ENCODE data around the gene GLT8D2.

- TF ChIP-seq CTCF (IDR thresholded peaks at IDR 0.05; ENCODE audit: extremely low read depth in 1 of 2, insufficient read depth in 1 of 2, low read depth in 1 of 2, low read length in 2 of 2) (no peak), POLR2A (IDR thresholded peaks at IDR 0.05; ENCODE audit: low read depth, low read length) (no peak), MAX (IDR thresholded peaks at IDR 0.05; ENCODE audit: insufficient read depth, insufficient read length) (no peak), MYC (IDR thresholded peaks at IDR 0.05; ENCODE audit: low read depth, low read length) (no peak), GATA2 (IDR thresholded peaks at IDR 0.05; ENCODE audit: insufficient read depth, insufficient read length, low read depth, low read length) (no peak), EZH2 (IDR thresholded peaks at IDR 0.05; ENCODE audit: borderline replicate concordance, low read depth, low read length, severe bottlenecking) (no peak)
Observed at GRCh38 chr12:104056419-104056972, 6.5 kb upstream of the GLT8D2 start.

Measured in endothelial cell of umbilical vein (primary cell).